ENCODE results near the gene TPK1.

- TF ChIP-seq CTCF (conservative IDR thresholded peaks at IDR 0.05 in 1 of 2, IDR thresholded peaks at IDR 0.05 in 1 of 2; ENCODE audit: extremely low read depth in 1 of 2, insufficient read depth in 1 of 2, low read depth in 1 of 2, low read length in 2 of 2) (no peak), EZH2 (IDR thresholded peaks at IDR 0.05; ENCODE audit: borderline replicate concordance, low read length) (no peak)
Measured at GRCh38 chr7:144835155-144835611, 670 bp downstream of the TPK1 start.
